ENCODE results near the gene EGFLAM. TPM values are rescaled to one million over a fixed set of nuclear protein-coding genes. Genes with fewer than 3 reads are reported as not detected.

Gene EGFLAM
- total RNA-seq, 1 experiment from 2014 or later, result 45.4 TPM

DNA sequence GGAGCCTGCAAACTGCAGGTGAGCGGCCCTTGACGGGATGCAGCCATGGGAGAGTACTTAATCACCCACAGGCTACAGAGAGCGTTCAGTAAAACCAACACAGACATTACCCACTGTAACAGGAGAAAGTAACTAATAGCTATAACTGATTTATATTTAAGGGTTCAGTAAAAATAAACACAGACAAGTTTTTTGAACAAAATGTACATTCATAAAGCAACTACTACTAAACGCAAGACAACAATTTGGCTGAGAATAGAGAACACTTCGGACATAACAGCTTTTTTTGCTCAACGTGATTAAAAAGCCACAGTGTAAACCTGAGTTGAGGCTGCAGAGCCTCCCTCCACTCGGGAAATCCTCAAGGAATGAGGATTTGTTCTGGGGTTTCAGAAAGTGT is 236.4 kb downstream of the EGFLAM start:
- DNase-seq (ENCODE audit: low spot score), result no peak
- CTCF ChIA-PET, result no interaction called here

DNA sequence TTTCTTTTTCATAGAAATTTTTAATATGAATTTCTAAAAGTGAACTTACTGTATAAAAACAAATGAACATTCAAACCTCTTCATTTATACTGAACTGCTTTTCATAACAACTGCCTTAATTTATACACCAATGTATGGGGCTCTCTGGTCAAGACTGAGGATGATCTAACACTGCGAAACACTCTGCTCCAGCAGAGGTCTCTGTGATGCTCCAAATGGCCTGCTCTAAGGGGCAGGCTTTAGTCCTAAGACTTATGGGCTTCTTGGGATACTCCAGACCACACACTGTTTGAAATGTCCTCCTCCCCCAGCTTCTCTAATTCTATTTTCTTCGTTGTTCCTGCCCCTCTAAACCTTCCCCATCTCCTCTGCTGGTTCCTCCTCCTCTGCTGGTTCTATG is 239.6 kb downstream of the EGFLAM start:
- DNase-seq (ENCODE audit: low spot score), result peak; percentile 34
- Histone ChIP-seq H3K4me3 (ENCODE audit: low read depth, low read length, poor library complexity, severe bottlenecking) (no peak overlapping the region), H3K27ac (ENCODE audit: low read depth, low read length, poor library complexity, severe bottlenecking) (no peak overlapping the region), H3K27me3 (replicated peaks; ENCODE audit: insufficient read depth, low read depth, low read length, poor library complexity) (no peaks in the 10 kb centered on the region), H3K4me1 (ENCODE audit: insufficient read depth, low read length, poor library complexity, severe bottlenecking) (no peaks in the 10 kb centered on the region), H3K9me3 (ENCODE audit: low read depth, low read length, poor library complexity, severe bottlenecking) (no peaks in the 10 kb centered on the region), H3K36me3 (ENCODE audit: insufficient read depth, low read length, poor library complexity, severe bottlenecking) (peaks cover 10% of the 10 kb centered on the region)
- TF ChIP-seq EZH2 (IDR thresholded peaks at IDR 0.05; ENCODE audit: borderline replicate concordance, low read depth, low read length, poor library complexity, severe bottlenecking) (no peak), CTCF (conservative IDR thresholded peaks at IDR 0.05; ENCODE audit: low read depth, low read length) (peak; percentile 34; the same call in 1 of the 2 replicates)
- POLR2A ChIA-PET (ENCODE audit: low non-redundant PET), result no interaction called here
- BruUV-seq (replicated peaks), result no TSS peak
- CTCF ChIA-PET, result no interaction called here
- intact Hi-C loops (cut with micrococcal nuclease; ENCODE audit: unreplicated experiment), result no loop called here

More for the DNA sequence above, 236.4 kb downstream of the EGFLAM start:
- H3K4me1 ChIP-seq (ENCODE audit: insufficient read depth, low read length, poor library complexity, severe bottlenecking), result no peaks in the 10 kb centered on the region
- no peaks in the 10 kb centered on the region for H3K9me3 ChIP-seq (ENCODE audit: low read depth, low read length, poor library complexity, severe bottlenecking)
- intact Hi-C loops (cut with micrococcal nuclease; ENCODE audit: unreplicated experiment), result no loop called here
- POLR2A ChIA-PET (ENCODE audit: low non-redundant PET), result no interaction called here
- peaks cover 10% of the 10 kb centered on the region for H3K36me3 ChIP-seq (ENCODE audit: insufficient read depth, low read length, poor library complexity, severe bottlenecking)
- no peak overlapping the region for H3K27ac ChIP-seq (ENCODE audit: low read depth, low read length, poor library complexity, severe bottlenecking)
- H3K4me3 ChIP-seq (ENCODE audit: low read depth, low read length, poor library complexity, severe bottlenecking), result no peak overlapping the region
- H3K27me3 ChIP-seq (replicated peaks; ENCODE audit: insufficient read depth, low read depth, low read length, poor library complexity), result no peaks in the 10 kb centered on the region
- TF ChIP-seq CTCF (conservative IDR thresholded peaks at IDR 0.05; ENCODE audit: low read depth, low read length) (no peak), EZH2 (IDR thresholded peaks at IDR 0.05; ENCODE audit: borderline replicate concordance, low read depth, low read length, poor library complexity, severe bottlenecking) (no peak)
- no TSS peak for BruUV-seq (replicated peaks)

GRCh38 chr5:38500573-38501260 is 242.4 kb downstream of the EGFLAM start:
- intact Hi-C loops (cut with micrococcal nuclease; ENCODE audit: unreplicated experiment), result no loop called here
- POLR2A ChIA-PET (ENCODE audit: low non-redundant PET), result no interaction called here
- H3K36me3 ChIP-seq (ENCODE audit: insufficient read depth, low read length, poor library complexity, severe bottlenecking), result peaks cover 8% of the 10 kb centered on the region
- CTCF ChIA-PET, result interaction anchor here (1.4 kb wide), 1 partner anchor 309 kb away, joined by 4 read pairs; no protein-coding TSS in a partner anchor
- H3K27me3 ChIP-seq (replicated peaks; ENCODE audit: insufficient read depth, low read depth, low read length, poor library complexity), result no peaks in the 10 kb centered on the region
- TF ChIP-seq EZH2 (IDR thresholded peaks at IDR 0.05; ENCODE audit: borderline replicate concordance, low read depth, low read length, poor library complexity, severe bottlenecking), result no peak
- no peak for TF ChIP-seq CTCF (conservative IDR thresholded peaks at IDR 0.05; ENCODE audit: low read depth, low read length)
- DNase-seq (ENCODE audit: low spot score), result peak; percentile 18
- no peaks in the 10 kb centered on the region for H3K9me3 ChIP-seq (ENCODE audit: low read depth, low read length, poor library complexity, severe bottlenecking)
- no peak overlapping the region for H3K27ac ChIP-seq (ENCODE audit: low read depth, low read length, poor library complexity, severe bottlenecking)
- H3K4me3 ChIP-seq (ENCODE audit: low read depth, low read length, poor library complexity, severe bottlenecking), result no peak overlapping the region
- BruUV-seq (replicated peaks), result no TSS peak
- no peaks in the 10 kb centered on the region for H3K4me1 ChIP-seq (ENCODE audit: insufficient read depth, low read length, poor library complexity, severe bottlenecking)
